HEK293 (cell line): ENCODE data around the gene EPHA2.
A peak's percentile ranks its signal among the peaks of the same experiment; 100 is the strongest.

Source experiments
- BCL11B ChIP-seq: fragments of 450-650 bp; formaldehyde crosslinking; IDR thresholded peaks from 2 replicates; pipeline ENCODE4 v1.5.1; 2016; ENCODE audit warnings: low read depth, missing biosample characterization, missing genetic modification characterization
- CTCF ChIP-seq: fragments of 450-650 bp; formaldehyde crosslinking; IDR thresholded peaks from 2 replicates; pipeline ENCODE4 v1.5.1; 2016; ENCODE audit warnings: missing biosample characterization, missing genetic modification characterization
- HIC1 ChIP-seq: fragments of 450-650 bp; formaldehyde crosslinking; IDR thresholded peaks from 2 replicates; pipeline ENCODE4 v1.5.1; 2016; ENCODE audit warnings: missing biosample characterization, missing genetic modification characterization
- HOXA7 ChIP-seq: sonication (generic); formaldehyde crosslinking; IDR thresholded peaks from 2 replicates; pipeline ENCODE4 v1.8.1; 2022; ENCODE audit warnings: missing genetic modification reagents, borderline replicate concordance
- KLF9 ChIP-seq: fragments of 450-650 bp; formaldehyde crosslinking; IDR thresholded peaks from 2 replicates; pipeline ENCODE4 v1.5.1; 2016; ENCODE audit warnings: missing biosample characterization, missing genetic modification characterization, low read depth
- MEIS1 ChIP-seq: sonication (generic); formaldehyde crosslinking; IDR thresholded peaks from 2 replicates; pipeline ENCODE4 v1.8.1; 2022; ENCODE audit warnings: missing genetic modification reagents, mild to moderate bottlenecking, borderline replicate concordance
- PRDM2 ChIP-seq: fragments of 450-650 bp; formaldehyde crosslinking; IDR thresholded peaks from 2 replicates; pipeline ENCODE4 v1.5.1; 2016; ENCODE audit warnings: missing biosample characterization, missing genetic modification characterization, borderline replicate concordance
- PRDM6 ChIP-seq: fragments of 450-650 bp; formaldehyde crosslinking; IDR thresholded peaks from 2 replicates; pipeline ENCODE4 v1.5.1; 2017; ENCODE audit warnings: missing biosample characterization, missing genetic modification characterization
- RBAK ChIP-seq: fragments of 450-650 bp; formaldehyde crosslinking; IDR thresholded peaks from 2 replicates; pipeline ENCODE4 v1.5.1; 2016; ENCODE audit warnings: missing biosample characterization, missing genetic modification characterization
- SP2 ChIP-seq: fragments of 450-650 bp; formaldehyde crosslinking; IDR thresholded peaks from 2 replicates; pipeline ENCODE4 v1.5.1; 2016; ENCODE audit warnings: missing biosample characterization, missing genetic modification characterization
- ZBTB7A ChIP-seq: fragments of 450-650 bp; formaldehyde crosslinking; IDR thresholded peaks from 2 replicates; pipeline ENCODE4 v1.5.1; 2016; ENCODE audit warnings: low read depth, missing biosample characterization, missing genetic modification characterization
- ZFP3 ChIP-seq: fragments of 450-650 bp; formaldehyde crosslinking; IDR thresholded peaks from 2 replicates; pipeline ENCODE4 v1.5.1; 2016; ENCODE audit warnings: low read depth, missing biosample characterization, missing genetic modification characterization
- ZNF138 ChIP-seq: fragments of 450-650 bp; formaldehyde crosslinking; IDR thresholded peaks from 2 replicates; pipeline ENCODE4 v1.5.1; 2016; ENCODE audit warnings: missing biosample characterization, missing genetic modification characterization, borderline replicate concordance
- ZNF18 ChIP-seq: fragments of 450-650 bp; formaldehyde crosslinking; IDR thresholded peaks from 2 replicates; pipeline ENCODE4 v1.5.1; 2016; ENCODE audit warnings: missing biosample characterization, missing genetic modification characterization
- ZNF23 ChIP-seq: fragments of 450-650 bp; formaldehyde crosslinking; IDR thresholded peaks from 2 replicates; pipeline ENCODE4 v1.5.1; 2016; ENCODE audit warnings: missing biosample characterization, missing genetic modification characterization, borderline replicate concordance
- ZNF280C ChIP-seq: fragments of 450-650 bp; formaldehyde crosslinking; IDR thresholded peaks from 2 replicates; pipeline ENCODE4 v1.5.1; 2016; ENCODE audit warnings: missing biosample characterization, missing genetic modification characterization
- ZNF302 ChIP-seq: fragments of 450-650 bp; formaldehyde crosslinking; IDR thresholded peaks from 2 replicates; pipeline ENCODE4 v1.5.1; 2016; ENCODE audit warnings: missing biosample characterization, missing genetic modification characterization, low read depth
- ZNF521 ChIP-seq: fragments of 450-650 bp; formaldehyde crosslinking; IDR thresholded peaks from 2 replicates; pipeline ENCODE4 v1.5.1; 2017; ENCODE audit warnings: missing biosample characterization, mild to moderate bottlenecking, missing genetic modification characterization
- ZNF549 ChIP-seq: fragments of 450-650 bp; IDR thresholded peaks from 2 replicates; pipeline ENCODE4 v1.5.1; 2018; ENCODE audit warnings: missing biosample characterization, missing genetic modification characterization, mild to moderate bottlenecking, inconsistent platforms, moderate library complexity
- ZNF560 ChIP-seq: fragments of 450-650 bp; formaldehyde crosslinking; IDR thresholded peaks from 2 replicates; pipeline ENCODE4 v1.5.1; 2017; ENCODE audit warnings: missing biosample characterization, missing genetic modification characterization, borderline replicate concordance
- ZNF660 ChIP-seq: fragments of 450-650 bp; IDR thresholded peaks from 2 replicates; pipeline ENCODE4 v1.5.1; 2018; ENCODE audit warnings: missing biosample characterization, mild to moderate bottlenecking, missing genetic modification characterization
- ZNF670 ChIP-seq: fragments of 450-650 bp; formaldehyde crosslinking; IDR thresholded peaks from 2 replicates; pipeline ENCODE4 v1.5.1; 2016; ENCODE audit warnings: missing biosample characterization, missing genetic modification characterization, low read depth
- ZNF776 ChIP-seq: fragments of 450-650 bp; formaldehyde crosslinking; IDR thresholded peaks from 2 replicates; pipeline ENCODE4 v1.5.0; 2017; ENCODE audit warnings: missing biosample characterization, missing genetic modification characterization, borderline replicate concordance
- ZNF792 ChIP-seq: fragments of 450-650 bp; formaldehyde crosslinking; IDR thresholded peaks from 2 replicates; pipeline ENCODE4 v1.5.1; 2016; ENCODE audit warnings: missing biosample characterization, missing genetic modification characterization
- ZNF843 ChIP-seq: fragments of 450-650 bp; formaldehyde crosslinking; IDR thresholded peaks from 2 replicates; pipeline ENCODE4 v1.5.1; 2016; ENCODE audit warnings: missing biosample characterization, missing genetic modification characterization

The EPHA2 gene

GRCh38 chr1:16122916-16123315 lies 33.0 kb downstream of the EPHA2 start (continued):
- no peak for TF ChIP-seq RBAK (tag by site-specific recombination)
- no peak for TF ChIP-seq CTCF (tag by site-specific recombination)
- TF ChIP-seq ZNF792 (tag by site-specific recombination): 0 out of 2 replicates have a peak, but pooled peaks have one; percentile 19
- TF ChIP-seq PRDM6 (tag by site-specific recombination): peak; percentile 89; the same call in 1 of the 2 replicates
- TF ChIP-seq ZNF23 (tag by site-specific recombination): no peak
- no peak for TF ChIP-seq MEIS1 (CRISPR knock-in tag)
- TF ChIP-seq ZNF521 (tag by site-specific recombination): no peak
- no peak for TF ChIP-seq ZNF138
- no peak for TF ChIP-seq ZNF549 (tag by site-specific recombination)
- TF ChIP-seq ZNF560: no peak
- TF ChIP-seq KLF9: peak; percentile 87
- TF ChIP-seq ZNF660 (tag by site-specific recombination): no peak; the same call in 1 of the 2 replicates
- TF ChIP-seq ZBTB7A (tag by site-specific recombination): peak; percentile 80; the same call in 1 of the 2 replicates
- TF ChIP-seq BCL11B (tag by site-specific recombination): peak; percentile 96; the same call in 1 of the 2 replicates
- peak; percentile 91 for TF ChIP-seq ZNF18
- no peak; the same call in 1 of the 2 replicates for TF ChIP-seq PRDM2 (tag by site-specific recombination)
- no peak for TF ChIP-seq ZNF302 (tag by site-specific recombination)
- TF ChIP-seq ZNF776 (tag by site-specific recombination): no peak
- no peak for TF ChIP-seq HOXA7 (CRISPR knock-in tag)
- no peak for TF ChIP-seq ZFP3 (tag by site-specific recombination)
- peak; percentile 96 for TF ChIP-seq HIC1 (tag by site-specific recombination)
- no peak for TF ChIP-seq ZNF280C (tag by site-specific recombination)
- no peak for TF ChIP-seq ZNF670
- peak; percentile 98 for TF ChIP-seq ZNF843 (tag by site-specific recombination)
- TF ChIP-seq SP2: peak; percentile 69
